Measurements from ENCODE around the gene KCNJ6. TPM values are rescaled to one million over a fixed set of nuclear protein-coding genes. Genes with fewer than 3 reads are reported as not detected.
A peak's percentile ranks its signal among the peaks of the same experiment; 100 is the strongest.

The KCNJ6 gene
- total and polyA plus RNA-seq, 2 experiments from 2014 or later, result not detected

- Histone ChIP-seq H3K4me3 (no peak overlapping the region), H3K27ac (peak overlapping the region; percentile 84), H3K4me1 (ENCODE audit: low read depth) (peaks cover 5% of the 10 kb centered on the region), H3K9me3 (ENCODE audit: low read depth) (no peaks in the 10 kb centered on the region), H3K36me3 (no peaks in the 10 kb centered on the region), H3K27me3 (no peaks in the 10 kb centered on the region)
- TF ChIP-seq CTCF (IDR thresholded peaks at IDR 0.05; ENCODE audit: low read depth, low read length), result no peak
- DNase-seq (ENCODE audit: low read depth in 1 of 2, low spot score in 1 of 2), result peak; percentile 37 to 53
Measured at GRCh38 chr21:37636152-37636860, 280.0 kb downstream of the KCNJ6 start.

GRCh38 chr21:37631319-37632117, 284.7 kb downstream of the KCNJ6 start:
- peaks cover 5% of the 10 kb centered on the region for H3K4me1 ChIP-seq (ENCODE audit: low read depth)
- no peaks in the 10 kb centered on the region for H3K27me3 ChIP-seq
- no peak overlapping the region for H3K27ac ChIP-seq
- TF ChIP-seq CTCF (IDR thresholded peaks at IDR 0.05; ENCODE audit: low read depth, low read length), result no peak
- no peak for DNase-seq (ENCODE audit: low read depth in 1 of 2, low spot score in 1 of 2)
- no peak overlapping the region for H3K4me3 ChIP-seq
- H3K9me3 ChIP-seq (ENCODE audit: low read depth), result no peaks in the 10 kb centered on the region
- no peaks in the 10 kb centered on the region for H3K36me3 ChIP-seq

GRCh38 chr21:37630872-37631271, 285.4 kb downstream of the KCNJ6 start:
- no peak for DNase-seq (ENCODE audit: low read depth in 1 of 2, low spot score in 1 of 2)
- H3K36me3 ChIP-seq, result no peaks in the 10 kb centered on the region
- no peak overlapping the region for H3K27ac ChIP-seq
- no peak for TF ChIP-seq CTCF (IDR thresholded peaks at IDR 0.05; ENCODE audit: low read depth, low read length)
- H3K4me3 ChIP-seq, result no peak overlapping the region
- H3K4me1 ChIP-seq (ENCODE audit: low read depth), result peaks cover under 1% of the 10 kb centered on the region
- no peaks in the 10 kb centered on the region for H3K27me3 ChIP-seq
- no peaks in the 10 kb centered on the region for H3K9me3 ChIP-seq (ENCODE audit: low read depth)

- no peak for TF ChIP-seq CTCF (IDR thresholded peaks at IDR 0.05; ENCODE audit: low read depth, low read length)
- H3K4me3 ChIP-seq, result no peak overlapping the region
- peaks cover 11% of the 10 kb centered on the region for H3K4me1 ChIP-seq (ENCODE audit: low read depth)
- H3K36me3 ChIP-seq, result no peaks in the 10 kb centered on the region
- H3K27me3 ChIP-seq, result no peaks in the 10 kb centered on the region
- H3K9me3 ChIP-seq (ENCODE audit: low read depth), result no peaks in the 10 kb centered on the region
- no peak overlapping the region for H3K27ac ChIP-seq
- no peak for DNase-seq (ENCODE audit: low read depth in 1 of 2, low spot score in 1 of 2)
Measured at GRCh38 chr21:37628362-37628761, 287.9 kb downstream of the KCNJ6 start.

GRCh38 chr21:37627561-37627960, 288.7 kb downstream of the KCNJ6 start:
- no peaks in the 10 kb centered on the region for H3K9me3 ChIP-seq (ENCODE audit: low read depth)
- no peaks in the 10 kb centered on the region for H3K27me3 ChIP-seq
- no peaks in the 10 kb centered on the region for H3K36me3 ChIP-seq
- H3K27ac ChIP-seq, result no peak overlapping the region
- TF ChIP-seq CTCF (IDR thresholded peaks at IDR 0.05; ENCODE audit: low read depth, low read length), result no peak
- no peak overlapping the region for H3K4me3 ChIP-seq
- DNase-seq (ENCODE audit: low read depth in 1 of 2, low spot score in 1 of 2), result no peak
- peaks cover 17% of the 10 kb centered on the region for H3K4me1 ChIP-seq (ENCODE audit: low read depth)
